HL-60/S4 (cell line): ENCODE measurements around the gene LMCD1.

ENCODE experiments used
- in situ Hi-C: fragments of 300-500 bp; cut with MboI; formaldehyde crosslinking; loops from 2 replicates; pipeline ENCODE4 v1.14.3; 2022; ENCODE audit warnings: low sequenced_read_pairs

LMCD1 gene, protein sequence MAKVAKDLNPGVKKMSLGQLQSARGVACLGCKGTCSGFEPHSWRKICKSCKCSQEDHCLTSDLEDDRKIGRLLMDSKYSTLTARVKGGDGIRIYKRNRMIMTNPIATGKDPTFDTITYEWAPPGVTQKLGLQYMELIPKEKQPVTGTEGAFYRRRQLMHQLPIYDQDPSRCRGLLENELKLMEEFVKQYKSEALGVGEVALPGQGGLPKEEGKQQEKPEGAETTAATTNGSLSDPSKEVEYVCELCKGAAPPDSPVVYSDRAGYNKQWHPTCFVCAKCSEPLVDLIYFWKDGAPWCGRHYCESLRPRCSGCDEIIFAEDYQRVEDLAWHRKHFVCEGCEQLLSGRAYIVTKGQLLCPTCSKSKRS

GRCh38 chr3:8501371-8502131 lies at the start of gene LMCD1:
TSS of gene LMCD1 (plus strand) at chr3:8501823. CDS start at chr3:8501939, 116 bp downstream.
- in situ Hi-C loops: no loop called here

- in situ Hi-C loops: no loop called here
Observed at GRCh38 chr3:8452112-8452511, 49.5 kb upstream of the LMCD1 start.

GRCh38 chr3:8453153-8453552 lies 48.5 kb upstream of the LMCD1 start:
- in situ Hi-C loops: no loop called here

- in situ Hi-C loops: no loop called here
Observed at GRCh38 chr3:8455526-8456411, 45.9 kb upstream of the LMCD1 start.

DNA sequence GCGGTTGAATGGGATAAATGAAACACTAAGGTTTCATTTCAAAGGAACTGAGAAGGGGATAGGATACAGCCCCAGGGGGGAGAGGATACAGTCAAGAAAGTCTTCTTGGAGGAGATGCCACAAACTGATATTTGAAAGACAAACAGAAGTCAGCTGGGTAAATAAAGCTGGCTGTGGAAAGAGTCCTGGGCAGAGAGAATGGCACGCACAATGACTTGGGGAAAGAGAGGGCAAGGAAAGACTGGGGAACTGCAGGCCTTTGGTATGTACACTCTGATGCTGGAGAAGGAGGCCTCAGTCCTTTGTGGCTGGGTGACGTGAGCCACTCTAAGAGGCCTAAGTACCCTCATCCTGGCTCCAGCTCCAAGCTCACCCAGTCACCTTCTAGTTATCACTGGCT lies 45.2 kb upstream of the LMCD1 start:
- in situ Hi-C loops: no loop called here

DNA sequence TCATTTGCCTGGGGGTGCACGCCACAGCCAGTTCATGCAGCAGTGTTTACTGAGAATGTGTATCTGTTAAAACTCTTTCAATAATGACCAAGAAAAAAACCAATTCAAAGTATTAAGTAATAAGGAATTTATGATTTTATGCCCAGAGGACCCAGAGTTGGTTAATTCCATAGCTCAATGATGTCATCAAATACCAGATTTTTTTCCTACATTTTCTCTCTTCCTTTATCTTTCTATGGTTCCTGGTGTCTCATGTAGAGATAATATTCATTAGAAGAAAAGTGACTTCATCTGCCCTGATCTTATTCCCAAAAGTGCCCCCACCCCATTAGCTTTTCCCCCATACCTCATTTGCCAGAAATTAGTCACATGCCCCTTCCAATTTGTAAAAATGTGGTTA lies 44.6 kb upstream of the LMCD1 start:
- in situ Hi-C loops: no loop called here

DNA sequence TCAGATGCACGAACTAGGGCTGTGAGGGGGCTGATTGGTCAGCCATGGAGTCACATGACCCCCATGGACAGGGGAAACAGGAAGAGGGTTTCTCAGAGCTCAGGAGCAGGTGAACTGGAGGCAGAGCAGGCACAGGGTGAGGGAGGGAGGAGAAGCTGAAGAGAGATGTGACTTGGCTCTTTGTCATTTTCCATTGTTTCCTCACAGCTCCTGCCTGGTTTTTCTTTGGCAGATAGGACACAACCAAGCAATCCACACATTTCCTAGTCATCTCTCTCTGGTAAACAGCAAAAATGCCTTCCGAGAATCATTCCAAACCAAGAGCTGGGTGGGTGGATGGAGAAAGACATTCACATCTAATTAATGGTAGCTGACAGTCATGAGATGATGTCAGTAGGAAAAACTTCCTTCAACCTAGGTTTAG lies 43.4 kb upstream of the LMCD1 start:
- in situ Hi-C loops: no loop called here

- in situ Hi-C loops: no loop called here
Observed at GRCh38 chr3:8458711-8459110, 42.9 kb upstream of the LMCD1 start.

GRCh38 chr3:8460050-8460708 lies 41.4 kb upstream of the LMCD1 start:
- in situ Hi-C loops: no loop called here

DNA sequence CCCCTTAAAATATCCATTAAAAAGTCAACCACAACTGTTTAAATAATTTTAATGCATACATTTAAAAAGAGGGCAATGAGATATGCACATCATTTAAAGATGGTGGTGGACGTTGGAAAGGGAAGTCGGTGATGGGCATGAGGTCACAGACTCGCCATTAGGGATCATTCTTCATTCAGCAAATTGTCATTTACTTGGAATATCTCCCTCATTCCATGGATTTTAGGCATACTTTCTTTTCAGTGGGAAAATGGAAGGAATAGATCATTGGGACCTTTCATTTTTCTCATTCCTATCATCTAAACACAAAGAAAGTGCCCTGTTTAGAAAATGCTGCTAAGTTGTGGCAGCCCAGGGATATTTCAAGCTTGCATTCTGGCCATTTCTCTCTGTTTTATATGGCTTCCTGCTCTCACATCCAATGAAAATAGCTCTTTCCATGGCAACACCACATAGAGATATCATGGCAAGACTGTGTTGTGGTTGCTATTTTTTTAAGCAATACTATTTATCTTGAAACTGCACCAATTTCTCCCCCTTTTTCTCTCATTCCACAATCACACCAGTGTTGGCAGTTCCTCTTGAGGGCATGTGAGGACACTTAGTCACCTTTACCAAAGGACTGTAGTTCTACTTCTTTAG lies 40.7 kb upstream of the LMCD1 start:
- in situ Hi-C loops: no loop called here

- in situ Hi-C loops: no loop called here
Observed at GRCh38 chr3:8464668-8465067, 37.0 kb upstream of the LMCD1 start.

GRCh38 chr3:8466526-8466925 lies 35.1 kb upstream of the LMCD1 start:
- in situ Hi-C loops: no loop called here

DNA sequence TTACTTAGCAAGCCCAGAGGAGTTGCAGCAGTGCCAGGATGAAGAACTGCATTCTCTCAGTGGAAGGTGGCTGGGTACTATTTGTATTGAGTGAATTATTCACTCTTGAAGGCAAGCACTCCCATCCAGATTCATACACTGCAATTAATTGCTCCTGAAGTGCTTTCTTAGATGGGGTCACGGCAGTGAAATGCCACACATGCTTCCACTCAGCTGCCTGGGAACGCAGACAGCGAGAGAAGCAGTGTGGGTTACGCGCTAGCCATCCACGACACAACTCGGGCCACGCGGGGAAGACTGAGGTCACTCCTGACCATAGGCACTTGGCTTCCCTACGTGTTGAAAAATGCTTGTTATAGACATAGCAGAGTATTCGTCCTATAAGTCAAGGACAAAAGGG lies 30.8 kb upstream of the LMCD1 start:
- in situ Hi-C loops: no loop called here

DNA sequence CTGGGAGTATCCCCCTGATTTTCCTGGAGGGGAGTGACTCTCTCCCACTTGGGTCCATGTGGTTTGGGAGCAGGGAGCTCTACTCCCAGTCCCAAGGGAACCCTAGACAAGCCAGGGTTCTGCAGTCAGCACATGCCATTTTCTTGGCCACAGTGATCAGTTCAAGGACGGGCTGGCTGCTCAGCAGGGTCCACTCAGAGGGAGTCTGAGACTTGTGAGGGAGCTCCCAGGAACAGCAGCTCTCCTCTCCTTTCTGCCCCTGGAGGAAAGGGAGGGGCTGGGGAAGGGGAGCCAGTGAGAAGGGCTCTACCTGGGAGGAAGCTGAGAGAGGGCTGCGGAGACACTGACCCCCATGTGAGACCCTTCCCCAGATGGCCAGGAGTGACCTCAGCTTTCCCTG lies 29.1 kb upstream of the LMCD1 start:
- in situ Hi-C loops: no loop called here

DNA sequence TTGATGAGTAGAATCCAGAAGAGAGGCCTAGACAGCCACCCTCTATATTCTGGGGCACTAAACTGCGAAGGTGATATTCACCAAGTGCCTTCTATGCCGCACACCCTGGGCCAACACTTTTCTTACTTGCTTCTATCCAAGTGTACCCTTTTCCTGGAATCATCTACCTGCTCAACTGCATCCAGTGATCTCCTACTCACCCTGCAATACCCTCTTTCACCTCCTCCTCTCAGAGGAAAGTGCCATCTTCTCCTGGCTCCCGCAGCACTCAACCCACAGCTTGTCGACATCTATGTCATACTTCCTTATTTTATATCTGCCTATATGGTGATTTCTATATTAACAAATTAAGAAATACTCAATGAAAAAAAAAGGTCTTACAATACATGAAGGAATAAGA lies 28.6 kb upstream of the LMCD1 start:
- in situ Hi-C loops: no loop called here

DNA sequence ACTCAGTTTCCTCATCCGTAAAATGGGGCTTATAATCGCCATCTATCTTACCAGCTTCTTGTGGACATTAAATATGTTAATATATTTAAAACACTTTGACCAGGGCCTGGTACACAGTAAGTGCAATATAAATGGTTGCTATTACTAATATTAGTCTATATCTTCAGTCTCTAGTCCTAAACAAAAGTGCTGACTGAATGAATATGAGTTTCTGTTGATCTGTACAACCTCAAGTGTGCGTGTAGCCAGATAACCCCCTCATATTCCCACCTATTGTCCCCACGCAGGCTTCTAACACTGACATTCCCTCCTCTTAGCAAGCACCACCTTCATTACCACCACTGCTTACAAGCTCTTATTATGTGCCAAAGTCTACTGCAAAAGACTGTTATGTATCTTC lies 27.6 kb upstream of the LMCD1 start:
- in situ Hi-C loops: no loop called here

DNA sequence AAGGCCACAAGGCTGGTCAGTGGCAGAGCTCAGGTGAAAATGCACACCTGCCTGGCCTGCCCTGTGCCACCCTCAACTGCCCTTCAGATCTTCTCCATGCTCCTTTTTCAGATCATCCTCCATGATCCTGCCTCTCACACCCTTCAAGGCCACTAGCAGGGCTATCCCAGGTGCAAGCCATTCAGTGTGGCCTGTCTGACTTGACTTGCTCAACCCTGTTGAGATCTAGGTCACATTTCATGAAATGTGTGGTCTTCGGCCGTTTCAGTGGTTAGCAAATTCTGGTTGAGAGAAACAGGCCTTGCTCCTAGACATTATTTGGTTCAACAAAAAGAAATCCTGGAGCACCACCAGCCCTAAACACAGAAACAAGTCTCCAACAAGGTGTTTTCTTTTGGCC lies 26.6 kb upstream of the LMCD1 start:
- in situ Hi-C loops: no loop called here

GRCh38 chr3:8480699-8481098 lies 20.9 kb upstream of the LMCD1 start:
- in situ Hi-C loops: no loop called here

- in situ Hi-C loops: no loop called here
Observed at GRCh38 chr3:8481380-8481779, 20.2 kb upstream of the LMCD1 start.

GRCh38 chr3:8482263-8482662 lies 19.4 kb upstream of the LMCD1 start:
- in situ Hi-C loops: no loop called here
